ENCODE data around the gene UAP1.
"Not testable (repeated sequence)": the region's sequence is repeated elsewhere in the genome, so short reads cannot be mapped to it uniquely, and the experiment has no call there.

The UAP1 gene

GRCh38 chr1:162565460-162565859 is 3.9 kb downstream of the UAP1 start:
- DNase-seq (ENCODE audit: low read depth), result no peak

GRCh38 chr1:162566870-162567269 is 5.3 kb downstream of the UAP1 start:
- no peak for DNase-seq (ENCODE audit: low read depth)

- DNase-seq (ENCODE audit: low read depth), result no peak
Observed at GRCh38 chr1:162568802-162569201, 7.3 kb downstream of the UAP1 start.

- DNase-seq (ENCODE audit: low read depth), result no peak
Observed at GRCh38 chr1:162570718-162571117, 9.2 kb downstream of the UAP1 start.

GRCh38 chr1:162571121-162571520 is 9.6 kb downstream of the UAP1 start:
- DNase-seq (ENCODE audit: low read depth), result not testable (repeated sequence)

GRCh38 chr1:162571696-162572095 is 10.2 kb downstream of the UAP1 start:
- DNase-seq (ENCODE audit: low read depth), result no peak

GRCh38 chr1:162573136-162573535 is 11.6 kb downstream of the UAP1 start:
- DNase-seq (ENCODE audit: low read depth), result no peak

GRCh38 chr1:162578071-162578700 is 16.7 kb downstream of the UAP1 start:
- no peak for DNase-seq (ENCODE audit: low read depth)

GRCh38 chr1:162578936-162579335 is 17.4 kb downstream of the UAP1 start:
- no peak for DNase-seq (ENCODE audit: low read depth)

- DNase-seq (ENCODE audit: low read depth), result no peak
Observed at GRCh38 chr1:162580308-162580707, 18.8 kb downstream of the UAP1 start.

- DNase-seq (ENCODE audit: low read depth), result not testable (repeated sequence)
Observed at GRCh38 chr1:162582901-162583300, 21.4 kb downstream of the UAP1 start.

GRCh38 chr1:162585101-162585500 is 23.6 kb downstream of the UAP1 start:
- DNase-seq (ENCODE audit: low read depth), result not testable (repeated sequence)

- no peak for DNase-seq (ENCODE audit: low read depth)
Observed at GRCh38 chr1:162587347-162587746, 25.8 kb downstream of the UAP1 start.

- DNase-seq (ENCODE audit: low read depth), result no peak
Observed at GRCh38 chr1:162587761-162588260, 26.3 kb downstream of the UAP1 start.

GRCh38 chr1:162590101-162590500 is 28.6 kb downstream of the UAP1 start:
- DNase-seq (ENCODE audit: low read depth), result no peak

GRCh38 chr1:162590686-162591085 is 29.2 kb downstream of the UAP1 start:
- no peak for DNase-seq (ENCODE audit: low read depth)

GRCh38 chr1:162596514-162597170 is 35.1 kb downstream of the UAP1 start:
- DNase-seq (ENCODE audit: low read depth), result no peak

- no peak for DNase-seq (ENCODE audit: low read depth)
Observed at GRCh38 chr1:162599451-162599850, 37.9 kb downstream of the UAP1 start.

GRCh38 chr1:162603117-162603516 is 41.6 kb downstream of the UAP1 start:
- DNase-seq (ENCODE audit: low read depth), result not testable (repeated sequence)

GRCh38 chr1:162605225-162605927 is 43.9 kb downstream of the UAP1 start:
- no peak for DNase-seq (ENCODE audit: low read depth)

- no peak for DNase-seq (ENCODE audit: low read depth)
Observed at GRCh38 chr1:162609306-162609705, 47.8 kb downstream of the UAP1 start.

- no peak for DNase-seq (ENCODE audit: low read depth)
Observed at GRCh38 chr1:162612606-162613400, 51.3 kb downstream of the UAP1 start.
